Body of pancreas (tissue), 4 donors: ENCODE measurements around the gene CABP1. TPM values are rescaled to one million over a fixed set of nuclear protein-coding genes. Genes with fewer than 3 reads are reported as not detected.

Experiments
- ATAC-seq: fragments of 150-250 bp; one replicate; pipeline ENCODE4 v1.9.1; 2016
- DNase-seq, 4 donors: peaks; one replicate each; pipeline ENCODE4 v3.0.0-alpha.2; 2019
- H3K27ac ChIP-seq, 4 donors: fragments of 200-600 bp; sonication (generic); 1 replicate in 3 of 4; 2 replicates in 1 of 4; pipeline versions ENCODE4 v1.5.1 to v1.6.1; 2016 to 2019; ENCODE audit warnings: mild to moderate bottlenecking in 1 of 4, mixed read lengths in 1 of 4, moderate library complexity in 1 of 4
- H3K27me3 ChIP-seq, 2 donors: fragments of 200-600 bp; sonication (generic); one replicate each; pipeline ENCODE4 v1.6.0; 2016; ENCODE audit warnings: mild to moderate bottlenecking in 1 of 2
- H3K36me3 ChIP-seq, 2 donors: fragments of 200-600 bp; sonication (generic); replicated peaks in 1 of 2; 2 replicates each; pipeline ENCODE4 v1.5.1; 2016; ENCODE audit warnings: low read depth in 2 of 2; ENCODE audit not compliant: insufficient read depth in 1 of 2
- H3K4me1 ChIP-seq: fragments of 200-600 bp; sonication (generic); one replicate; pipeline ENCODE4 v1.6.0; 2016
- H3K4me3 ChIP-seq, 2 donors: fragments of 200-600 bp; sonication (generic); 1 replicate in 1 of 2; 2 replicates in 1 of 2; pipeline ENCODE4 v1.5.1; 2016 to 2019
- H3K9me3 ChIP-seq, 3 donors: fragments of 200-600 bp; sonication (generic); 1 replicate in 2 of 3; 2 replicates in 1 of 3; pipeline ENCODE4 v1.5.1; 2016
- POLR2A ChIP-seq, 3 donors: fragments of 450-650 bp; IDR thresholded peaks; one replicate each; pipeline ENCODE4 v1.6.1; 2016; ENCODE audit warnings: antibody characterized with exemption in 3 of 3, mild to moderate bottlenecking in 2 of 3
- WGBS, 2 donors: methylation state at CpG; one replicate each; pipeline ENCODE4 v1.1.5; 2017; 5-methylcytosine and 5-hydroxymethylcytosine counted together
- intact Hi-C: fragments of 100-400 bp; cut with DNase I; formaldehyde crosslinking; loops from one replicate; pipeline ENCODE4 v1.15.1; 2023
- total RNA-seq, 2 donors: library from RNA; depleted of rRNA; stranded (reverse); fragments of >200 nt; gene quantifications; one replicate each; pipeline ENCODE4 v1.1.0, GENCODE V29; 2016
- TF ChIP-seq, protein P1 (sequence below), 7 experiments: fragments of 450-650 bp in 4 of 7; fragments of 200-600 bp in 3 of 7; sonication (generic) in 3 of 7; IDR thresholded peaks; one replicate each; pipeline ENCODE4 v1.5.1; 2016 to 2019; ENCODE audit warnings: antibody characterized with exemption in 7 of 7

The CABP1 gene
- total RNA-seq, 2 donors from 2014 or later = 0.33 to 1.0 TPM

DNA sequence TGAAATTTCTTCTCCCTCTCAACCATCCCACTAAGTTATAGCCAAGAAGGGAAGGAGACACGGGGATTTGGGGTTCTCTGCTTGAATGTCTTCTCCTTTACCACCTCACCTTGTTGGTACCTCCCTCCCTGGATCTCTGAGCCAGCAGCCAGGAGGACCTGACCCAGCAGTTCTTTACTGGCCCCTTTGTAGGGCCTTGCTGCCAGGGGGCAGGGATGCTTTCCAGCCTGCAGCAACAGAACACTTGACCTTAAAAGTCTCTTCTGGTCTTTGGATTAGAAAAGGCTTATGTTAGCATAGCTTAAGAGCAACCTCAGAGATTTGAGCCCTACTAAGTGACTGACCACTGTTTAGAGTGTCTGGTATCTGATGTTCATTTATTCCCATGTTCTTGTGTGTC is 56.9 kb downstream of the CABP1 start:
- ATAC-seq = no peak
- DNase-seq = no peak
- peaks cover 6 to 22% of the 10 kb centered on the region in 2 donors for H3K36me3 ChIP-seq

DNA sequence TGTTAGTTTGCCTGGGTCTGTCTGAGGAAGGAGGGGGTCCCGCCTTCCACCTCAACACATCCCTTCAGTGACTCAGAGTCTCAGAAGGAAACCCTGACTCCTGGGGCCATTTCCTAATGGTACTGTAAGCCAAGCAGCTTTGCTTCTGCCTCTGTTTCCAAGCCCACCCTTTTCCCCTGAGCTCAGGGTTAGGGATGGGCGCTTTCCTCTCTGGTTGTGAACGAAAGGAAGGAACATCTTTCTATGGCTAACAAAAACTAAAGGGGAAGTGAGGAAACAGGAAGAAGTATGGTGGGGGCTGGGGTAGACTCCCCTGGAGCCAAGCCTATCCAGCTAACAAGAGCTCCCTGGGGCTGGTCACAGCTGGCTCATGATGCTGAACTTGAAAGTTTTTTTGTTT is 58.2 kb downstream of the CABP1 start:
- ATAC-seq = no peak
- Histone ChIP-seq H3K4me1 (peaks cover 24% of the 10 kb centered on the region), H3K9me3 (no peaks in the 10 kb centered on the region), H3K27ac (peak overlapping the region in 1 of 4 donors; percentile 2), H3K4me3 (no peak overlapping the region), H3K36me3 (peaks cover 6 to 22% of the 10 kb centered on the region in 2 donors), H3K27me3 (no peaks in the 10 kb centered on the region)
- intact Hi-C loops = no loop called here
- WGBS, 2 donors = 75 to 92% methylated on average over 3 of the region's 3 CpGs
- no peak for TF ChIP-seq POLR2A (IDR thresholded peaks at IDR 0.05)
- TF ChIP-seq, protein P1, sequence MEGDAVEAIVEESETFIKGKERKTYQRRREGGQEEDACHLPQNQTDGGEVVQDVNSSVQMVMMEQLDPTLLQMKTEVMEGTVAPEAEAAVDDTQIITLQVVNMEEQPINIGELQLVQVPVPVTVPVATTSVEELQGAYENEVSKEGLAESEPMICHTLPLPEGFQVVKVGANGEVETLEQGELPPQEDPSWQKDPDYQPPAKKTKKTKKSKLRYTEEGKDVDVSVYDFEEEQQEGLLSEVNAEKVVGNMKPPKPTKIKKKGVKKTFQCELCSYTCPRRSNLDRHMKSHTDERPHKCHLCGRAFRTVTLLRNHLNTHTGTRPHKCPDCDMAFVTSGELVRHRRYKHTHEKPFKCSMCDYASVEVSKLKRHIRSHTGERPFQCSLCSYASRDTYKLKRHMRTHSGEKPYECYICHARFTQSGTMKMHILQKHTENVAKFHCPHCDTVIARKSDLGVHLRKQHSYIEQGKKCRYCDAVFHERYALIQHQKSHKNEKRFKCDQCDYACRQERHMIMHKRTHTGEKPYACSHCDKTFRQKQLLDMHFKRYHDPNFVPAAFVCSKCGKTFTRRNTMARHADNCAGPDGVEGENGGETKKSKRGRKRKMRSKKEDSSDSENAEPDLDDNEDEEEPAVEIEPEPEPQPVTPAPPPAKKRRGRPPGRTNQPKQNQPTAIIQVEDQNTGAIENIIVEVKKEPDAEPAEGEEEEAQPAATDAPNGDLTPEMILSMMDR (IDR thresholded peaks at IDR 0.05) = no peak
- DNase-seq = peak in 1 of 4 donors; percentile 14

More for the DNA sequence above, 56.9 kb downstream of the CABP1 start:
- peaks cover 29% of the 10 kb centered on the region for H3K4me1 ChIP-seq
- 88 to 89% methylated on average over 1 of the region's 1 CpG for WGBS, 2 donors
- no peaks in the 10 kb centered on the region for H3K27me3 ChIP-seq
- H3K4me3 ChIP-seq = no peak overlapping the region
- H3K27ac ChIP-seq = no peak overlapping the region
- no peaks in the 10 kb centered on the region for H3K9me3 ChIP-seq
- intact Hi-C loops = no loop called here
- no peak for TF ChIP-seq POLR2A (IDR thresholded peaks at IDR 0.05)
- TF ChIP-seq, protein P1 (IDR thresholded peaks at IDR 0.05) = no peak

DNA sequence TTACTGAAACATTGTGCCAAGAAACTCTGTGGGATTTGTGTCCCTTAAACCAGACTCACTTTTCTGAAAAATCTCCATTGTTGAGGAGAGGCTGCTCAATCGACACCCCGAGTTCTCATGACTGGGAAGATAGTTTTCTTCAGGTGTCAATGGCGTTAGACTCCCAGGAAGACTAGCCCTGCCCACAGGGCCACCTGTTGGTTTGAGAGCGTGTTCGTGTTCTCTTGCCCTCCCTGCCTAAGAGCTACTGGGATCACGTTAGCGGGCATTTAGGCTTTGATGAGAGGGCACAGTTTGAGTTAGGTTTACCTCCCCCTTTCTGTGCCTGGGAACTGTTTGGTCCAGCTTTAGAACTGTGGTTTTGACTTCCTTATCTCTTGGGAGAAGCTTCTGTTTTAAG is 59.1 kb downstream of the CABP1 start:
- 76 to 88% methylated on average over 5 to 7 of the region's 7 CpGs for WGBS, 2 donors
- TF ChIP-seq, protein P1 (IDR thresholded peaks at IDR 0.05) = no peak
- no peak for TF ChIP-seq POLR2A (IDR thresholded peaks at IDR 0.05)
- peaks cover 24% of the 10 kb centered on the region for H3K4me1 ChIP-seq
- no peak overlapping the region for H3K4me3 ChIP-seq
- DNase-seq (no peak), ATAC-seq (no peak)
- H3K9me3 ChIP-seq = no peaks in the 10 kb centered on the region
- no peaks in the 10 kb centered on the region for H3K27me3 ChIP-seq
- H3K36me3 ChIP-seq = peaks cover 6 to 19% of the 10 kb centered on the region in 2 donors
- intact Hi-C loops = no loop called here
- H3K27ac ChIP-seq = peak overlapping the region in 1 of 4 donors; percentile 23

DNA sequence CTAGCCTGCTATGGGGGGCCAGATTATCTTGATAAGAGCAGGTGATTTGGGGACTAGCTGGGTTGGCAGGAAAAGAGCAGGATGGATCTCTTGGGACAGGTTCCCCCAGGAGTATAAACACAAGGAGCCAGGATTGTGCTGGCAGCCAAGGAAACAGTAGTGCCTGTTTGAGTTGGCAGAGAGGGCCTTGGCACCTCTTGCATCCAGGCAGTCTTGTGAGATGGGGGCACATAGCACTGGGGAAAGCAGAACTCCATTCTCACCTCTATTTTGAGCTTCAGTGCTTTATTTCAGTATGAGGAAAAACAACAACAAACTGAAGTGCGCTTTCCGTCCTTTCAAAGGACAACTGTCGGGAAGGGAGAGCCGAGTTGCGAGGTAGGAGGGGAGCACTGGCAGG is 60.5 kb downstream of the CABP1 start:
- H3K4me3 ChIP-seq = no peak overlapping the region
- H3K4me1 ChIP-seq = peaks cover 24% of the 10 kb centered on the region
- WGBS, 2 donors = 83 to 97% methylated on average over 5 of the region's 5 CpGs
- TF ChIP-seq POLR2A (IDR thresholded peaks at IDR 0.05) = no peak
- TF ChIP-seq, protein P1 (IDR thresholded peaks at IDR 0.05) = no peak
- intact Hi-C loops = no loop called here
- H3K36me3 ChIP-seq = peaks cover 6 to 12% of the 10 kb centered on the region in 2 donors
- H3K27me3 ChIP-seq = no peaks in the 10 kb centered on the region
- no peak overlapping the region for H3K27ac ChIP-seq
- ATAC-seq (no peak), DNase-seq (peak in 1 of 4 donors; percentile 24)
- H3K9me3 ChIP-seq = no peaks in the 10 kb centered on the region

DNA sequence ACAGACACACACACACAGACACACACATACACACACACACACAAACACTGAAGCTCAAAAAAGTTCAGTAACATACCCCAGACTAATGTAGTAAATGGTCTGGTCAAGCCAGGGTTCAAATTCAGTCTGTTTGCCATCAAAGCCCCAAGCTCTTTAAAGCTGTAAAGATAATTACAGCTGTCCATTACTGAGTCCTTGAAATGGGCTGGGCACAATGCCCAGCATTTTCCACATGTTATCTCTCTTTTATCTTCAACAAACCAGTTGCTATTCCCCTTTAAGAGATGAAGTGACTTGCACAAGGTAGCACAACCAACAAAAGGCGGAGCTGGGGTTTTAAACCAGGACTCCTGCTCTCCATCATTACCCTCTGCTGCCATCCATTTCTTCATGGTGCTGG is 62.2 kb downstream of the CABP1 start:
- ATAC-seq (no peak), DNase-seq (peak in 2 of 4 donors; percentile 32 to 57)
- Histone ChIP-seq H3K36me3 (peaks cover 0 to 7% of the 10 kb centered on the region in 2 donors), H3K27me3 (no peaks in the 10 kb centered on the region), H3K4me1 (peaks cover 24% of the 10 kb centered on the region), H3K27ac (no peak overlapping the region), H3K4me3 (no peak overlapping the region), H3K9me3 (no peaks in the 10 kb centered on the region)
- 38% methylated on average over 1 of the region's 1 CpG for WGBS, 2 donors
- intact Hi-C loops = no loop called here
- TF ChIP-seq, protein P1 (IDR thresholded peaks at IDR 0.05) = no peak
